Suppressor macrophage treated with lipopolysaccharide for 1 hour (primary cell): Measurements from ENCODE around the gene RANBP1.
"Not testable (repeated sequence)": the region's sequence is repeated elsewhere in the genome, so short reads cannot be mapped to it uniquely, and the experiment has no call there.

Experiments used
- DNase-seq, 3 donors: peaks; one replicate each; pipeline ENCODE4 v3.0.0-alpha.2; 2020 to 2022

The RANBP1 gene

GRCh38 chr22:20115691-20116375 is at the start of gene RANBP1:
Gene RANBP1 (plus strand): TSS chr22:20116104. CDS start chr22:20116185, 81 bp downstream.
- DNase-seq, result no peak

- DNase-seq, result no peak
These were observed 49.1 kb upstream of the RANBP1 start for GRCh38 chr22:20066617-20067383.

- not testable (repeated sequence) for DNase-seq
These were observed 48.6 kb upstream of the RANBP1 start for GRCh38 chr22:20067384-20067682.

- DNase-seq, result no peak
These were observed 47.3 kb upstream of the RANBP1 start for GRCh38 chr22:20068640-20069039.

GRCh38 chr22:20069331-20070042 is 46.4 kb upstream of the RANBP1 start:
- no peak for DNase-seq

GRCh38 chr22:20071524-20071972 is 44.4 kb upstream of the RANBP1 start:
- DNase-seq, result no peak

GRCh38 chr22:20076627-20077172 is 39.2 kb upstream of the RANBP1 start:
- DNase-seq, result no peak

GRCh38 chr22:20079745-20080444 is 36.0 kb upstream of the RANBP1 start, which contains the start of gene DGCR8:
Gene DGCR8 (plus strand): TSS chr22:20080241. CDS start chr22:20085964, 5,723 bp downstream.
- peak; percentile 93 to 99 (median 97) for DNase-seq

GRCh38 chr22:20080445-20080775 is 35.5 kb upstream of the RANBP1 start:
- DNase-seq, result peak; percentile 65 to 91 (median 85)

GRCh38 chr22:20080776-20081654 is 34.9 kb upstream of the RANBP1 start:
- DNase-seq, result peak; percentile 30 to 41 (median 35)

GRCh38 chr22:20083157-20083890 is 32.6 kb upstream of the RANBP1 start:
- DNase-seq, result no peak

GRCh38 chr22:20083891-20084546 is 31.9 kb upstream of the RANBP1 start:
- DNase-seq, result no peak

GRCh38 chr22:20084547-20085413 is 31.1 kb upstream of the RANBP1 start:
- DNase-seq, result peak in 2 of 3 donors; percentile 12 to 14

- no peak for DNase-seq
These were observed 30.3 kb upstream of the RANBP1 start for GRCh38 chr22:20085651-20086050.

GRCh38 chr22:20086101-20086599 is 29.8 kb upstream of the RANBP1 start:
- DNase-seq, result no peak

GRCh38 chr22:20086763-20087162 is 29.1 kb upstream of the RANBP1 start:
- DNase-seq, result no peak

- DNase-seq, result no peak
These were observed 28.3 kb upstream of the RANBP1 start for GRCh38 chr22:20087319-20088262.

- no peak for DNase-seq
These were observed 27.6 kb upstream of the RANBP1 start for GRCh38 chr22:20088263-20088648.
